Spinal cord (tissue), 10 donors: Measurements from ENCODE around the gene SDCCAG8. TPM values are rescaled to one million over a fixed set of nuclear protein-coding genes. Genes with fewer than 3 reads are reported as not detected.

Experiments
- DNase-seq, 6 donors: peaks; one replicate each; pipeline versions ENCODE4 v3.0.0 to v3.0.0-alpha.2; 2013 to 2015; ENCODE audit warnings: low spot score in 6 of 6, low read depth in 4 of 6
- H3K27ac ChIP-seq: one replicate; pipeline ENCODE4 v1.5.1; 2013; ENCODE audit warnings: low read depth, low read length, control low read depth
- H3K27me3 ChIP-seq: one replicate; pipeline ENCODE4 v1.6.1; 2013; ENCODE audit warnings: low read length; ENCODE audit not compliant: control insufficient read depth, insufficient read depth
- H3K36me3 ChIP-seq: one replicate; pipeline ENCODE4 v1.6.1; 2013; ENCODE audit warnings: low read length; ENCODE audit not compliant: control insufficient read depth, insufficient read depth
- H3K4me1 ChIP-seq: one replicate; pipeline ENCODE4 v1.6.1; 2013; ENCODE audit warnings: low read length; ENCODE audit not compliant: control insufficient read depth, insufficient read depth
- H3K4me3 ChIP-seq: one replicate; pipeline ENCODE4 v1.5.1; 2013; ENCODE audit warnings: low read depth, low read length, control low read depth
- H3K9me3 ChIP-seq: one replicate; pipeline ENCODE4 v1.6.1; 2013; ENCODE audit warnings: low read length; ENCODE audit not compliant: control insufficient read depth, insufficient read depth
- WGBS: methylation state at CpG from one replicate; pipeline ENCODE4 v1.1.5; 2013; ENCODE audit warnings: missing lambda C conversion rate; ENCODE audit not compliant: insufficient coverage; 5-methylcytosine and 5-hydroxymethylcytosine counted together
- polyA plus RNA-seq, 2 donors: library from polyadenylated mRNA; unstranded; fragments of 120-200 nt; gene quantifications; one replicate each; pipeline ENCODE4 v1.2.1, GENCODE V29; 2013; ENCODE audit not compliant: insufficient read length in 2 of 2
- total RNA-seq, 2 donors: library from RNA; depleted of rRNA in 1 of 2; stranded (reverse); fragments of 120-200 nt in 1 of 2; fragments of >200 nt in 1 of 2; gene quantifications; one replicate each; pipeline versions ENCODE4 v1.2.3 to v1.2.4, GENCODE V29; 2013 to 2014
- donor health status: healthy.

Gene SDCCAG8
- total and polyA plus RNA-seq, 4 donors = 48.3 to 73.3 (median 71.6) TPM

GRCh38 chr1:243449373-243449772, 193.5 kb downstream of the SDCCAG8 start:
- no peak overlapping the region for H3K27ac ChIP-seq
- no peak overlapping the region for H3K4me3 ChIP-seq
- H3K9me3 ChIP-seq = no peaks in the 10 kb centered on the region
- H3K27me3 ChIP-seq = no peaks in the 10 kb centered on the region
- H3K4me1 ChIP-seq = no peaks in the 10 kb centered on the region
- 76% methylated on average over 6 of the region's 6 CpGs for WGBS
- no peaks in the 10 kb centered on the region for H3K36me3 ChIP-seq
- peak in 1 of 6 donors; percentile 50 for DNase-seq

- H3K4me3 ChIP-seq = no peak overlapping the region
- no peaks in the 10 kb centered on the region for H3K4me1 ChIP-seq
- no peaks in the 10 kb centered on the region for H3K36me3 ChIP-seq
- H3K27ac ChIP-seq = no peak overlapping the region
- H3K27me3 ChIP-seq = no peaks in the 10 kb centered on the region
- H3K9me3 ChIP-seq = no peaks in the 10 kb centered on the region
- WGBS = no CpG with 5 or more reads among the region's 2 CpGs
- DNase-seq = no peak
These were observed 196.3 kb downstream of the SDCCAG8 start for GRCh38 chr1:243452092-243452491.

- WGBS = 95% methylated on average over 4 of the region's 17 CpGs
- Histone ChIP-seq H3K36me3 (no peaks in the 10 kb centered on the region), H3K4me1 (no peaks in the 10 kb centered on the region), H3K27ac (no peak overlapping the region), H3K9me3 (no peaks in the 10 kb centered on the region), H3K27me3 (no peaks in the 10 kb centered on the region), H3K4me3 (no peak overlapping the region)
- DNase-seq = no peak
These were observed 198.6 kb downstream of the SDCCAG8 start for GRCh38 chr1:243454328-243454997.

- 94% methylated on average over 8 of the region's 11 CpGs for WGBS
- Histone ChIP-seq H3K9me3 (no peaks in the 10 kb centered on the region), H3K4me1 (no peaks in the 10 kb centered on the region), H3K36me3 (no peaks in the 10 kb centered on the region), H3K27ac (no peak overlapping the region), H3K4me3 (no peak overlapping the region), H3K27me3 (no peaks in the 10 kb centered on the region)
- no peak for DNase-seq
These were observed 200.2 kb downstream of the SDCCAG8 start for GRCh38 chr1:243455760-243456651.

- Histone ChIP-seq H3K27ac (no peak overlapping the region), H3K4me1 (no peaks in the 10 kb centered on the region), H3K27me3 (no peaks in the 10 kb centered on the region), H3K4me3 (no peak overlapping the region), H3K36me3 (no peaks in the 10 kb centered on the region), H3K9me3 (no peaks in the 10 kb centered on the region)
- WGBS = 93% methylated on average over 2 of the region's 9 CpGs
- no peak for DNase-seq
These were observed 201.6 kb downstream of the SDCCAG8 start for GRCh38 chr1:243457363-243457982.

- H3K27me3 ChIP-seq = no peaks in the 10 kb centered on the region
- H3K4me1 ChIP-seq = no peaks in the 10 kb centered on the region
- H3K27ac ChIP-seq = no peak overlapping the region
- H3K4me3 ChIP-seq = no peak overlapping the region
- H3K9me3 ChIP-seq = no peaks in the 10 kb centered on the region
- H3K36me3 ChIP-seq = no peaks in the 10 kb centered on the region
- WGBS = 84% methylated on average over 2 of the region's 3 CpGs
- no peak for DNase-seq
These were observed 203.2 kb downstream of the SDCCAG8 start for GRCh38 chr1:243459059-243459458.

- 100% methylated on average over 1 of the region's 4 CpGs for WGBS
- Histone ChIP-seq H3K4me3 (no peak overlapping the region), H3K36me3 (no peaks in the 10 kb centered on the region), H3K27me3 (no peaks in the 10 kb centered on the region), H3K4me1 (no peaks in the 10 kb centered on the region), H3K9me3 (no peaks in the 10 kb centered on the region), H3K27ac (no peak overlapping the region)
- no peak for DNase-seq
These were observed 205.9 kb downstream of the SDCCAG8 start for GRCh38 chr1:243461700-243462099.

GRCh38 chr1:243462929-243463697, 207.3 kb downstream of the SDCCAG8 start:
- no peaks in the 10 kb centered on the region for H3K9me3 ChIP-seq
- no CpG with 5 or more reads among the region's 1 CpG for WGBS
- H3K4me1 ChIP-seq = no peaks in the 10 kb centered on the region
- H3K4me3 ChIP-seq = no peak overlapping the region
- no peak for DNase-seq
- H3K27me3 ChIP-seq = no peaks in the 10 kb centered on the region
- H3K36me3 ChIP-seq = no peaks in the 10 kb centered on the region
- H3K27ac ChIP-seq = no peak overlapping the region

- Histone ChIP-seq H3K4me3 (no peak overlapping the region), H3K4me1 (peaks cover 2% of the 10 kb centered on the region), H3K27ac (no peak overlapping the region), H3K27me3 (no peaks in the 10 kb centered on the region), H3K36me3 (peaks cover 2% of the 10 kb centered on the region), H3K9me3 (no peaks in the 10 kb centered on the region)
- WGBS = 100% methylated on average over 2 of the region's 5 CpGs
- DNase-seq = no peak
These were observed 209.2 kb downstream of the SDCCAG8 start for GRCh38 chr1:243465081-243465480.
